NCI-H2227 (cell line): Measurements from ENCODE around the gene ACAA1.
"Not testable (repeated sequence)": the region's sequence is repeated elsewhere in the genome, so short reads cannot be mapped to it uniquely, and the experiment has no call there.

Experiments
- DNase-seq: peaks from one replicate; lab custom pipeline; 2025; ENCODE audit not compliant: unreplicated experiment; lab: John Stamatoyannopoulos, UW

ACAA1 gene

DNA sequence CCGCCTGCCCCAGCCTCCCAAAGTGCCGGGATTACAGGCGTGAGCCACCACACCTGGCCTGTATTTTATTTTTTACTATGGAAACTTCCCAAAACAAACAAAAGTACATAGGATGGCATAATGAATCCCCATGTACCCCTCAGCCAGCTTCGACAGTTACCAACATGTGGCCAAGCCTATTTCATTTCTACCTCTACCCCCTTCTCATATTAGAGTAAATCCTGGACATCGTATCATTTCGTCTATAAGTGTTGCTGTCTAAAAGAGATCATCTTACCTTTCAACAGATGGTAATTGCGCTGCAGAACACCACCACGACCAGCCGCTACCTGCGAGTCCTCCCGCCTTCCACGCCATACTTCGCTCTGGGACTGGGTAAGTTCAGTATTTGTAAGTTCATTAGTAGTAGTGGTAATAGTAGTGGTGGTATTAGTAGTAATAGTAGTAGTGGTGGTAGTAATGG lies 53.0 kb downstream of the ACAA1 start:
- DNase-seq, result no peak

DNA sequence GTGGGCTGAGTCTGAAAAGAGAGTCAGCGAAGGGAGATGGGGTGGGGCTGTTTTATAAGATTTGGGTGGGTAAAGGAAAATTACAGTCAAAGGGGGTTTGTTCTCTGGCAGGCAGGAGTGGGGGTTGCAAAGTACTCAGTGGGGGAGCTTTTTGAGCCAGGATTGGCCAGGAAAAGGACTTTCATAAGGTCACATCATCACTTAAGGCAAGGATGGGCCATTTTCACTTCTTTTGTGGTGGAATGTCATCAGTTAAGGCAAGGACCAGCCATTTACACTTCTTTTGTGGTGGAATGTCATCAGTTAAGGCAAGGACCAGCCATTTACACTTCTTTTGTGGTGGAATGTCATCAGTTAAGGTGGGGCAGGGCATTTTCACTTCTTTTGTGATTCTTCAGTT lies 53.7 kb downstream of the ACAA1 start:
- not testable (repeated sequence) for DNase-seq

DNA sequence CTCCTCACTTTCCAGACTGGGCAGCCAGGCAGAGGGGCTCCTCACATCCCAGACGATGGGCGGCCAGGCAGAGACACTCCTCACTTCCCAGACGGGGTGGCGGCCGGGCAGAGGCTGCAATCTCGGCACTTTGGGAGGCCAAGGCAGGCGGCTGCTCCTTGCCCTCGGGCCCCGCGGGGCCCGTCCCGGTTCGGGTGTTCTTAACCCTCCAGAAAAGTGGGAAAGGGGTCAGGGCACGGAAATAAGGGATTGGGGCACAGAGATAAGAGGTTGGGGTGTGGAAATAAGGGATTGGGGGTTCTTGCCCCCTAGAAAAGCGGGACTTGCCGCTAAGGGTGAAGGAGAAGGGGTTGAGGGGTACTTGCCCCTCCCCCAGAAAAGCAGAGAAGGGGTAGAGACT lies 54.6 kb downstream of the ACAA1 start:
- not testable (repeated sequence) for DNase-seq

DNA sequence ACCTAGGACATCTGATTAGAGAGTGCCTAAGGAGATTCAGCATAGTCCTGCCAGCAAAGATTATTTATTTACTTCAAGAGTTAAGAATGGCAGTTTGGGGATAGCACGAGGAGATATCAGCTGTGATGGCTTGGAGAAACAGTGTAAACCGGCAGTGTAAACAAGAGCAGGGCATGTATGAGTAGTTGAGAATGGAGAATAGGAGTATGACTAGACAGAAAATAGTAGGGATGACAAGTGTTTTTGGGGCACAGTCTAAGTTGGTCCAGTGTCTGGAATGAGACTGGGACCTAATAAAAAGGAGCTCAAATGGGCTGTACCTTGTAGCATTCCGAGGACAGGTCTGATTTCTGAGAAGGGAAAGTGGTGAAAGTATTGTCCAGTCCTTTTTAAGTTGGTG lies 59.9 kb downstream of the ACAA1 start:
- not testable (repeated sequence) for DNase-seq
